ENCODE results near the gene ACSM3.

DNA sequence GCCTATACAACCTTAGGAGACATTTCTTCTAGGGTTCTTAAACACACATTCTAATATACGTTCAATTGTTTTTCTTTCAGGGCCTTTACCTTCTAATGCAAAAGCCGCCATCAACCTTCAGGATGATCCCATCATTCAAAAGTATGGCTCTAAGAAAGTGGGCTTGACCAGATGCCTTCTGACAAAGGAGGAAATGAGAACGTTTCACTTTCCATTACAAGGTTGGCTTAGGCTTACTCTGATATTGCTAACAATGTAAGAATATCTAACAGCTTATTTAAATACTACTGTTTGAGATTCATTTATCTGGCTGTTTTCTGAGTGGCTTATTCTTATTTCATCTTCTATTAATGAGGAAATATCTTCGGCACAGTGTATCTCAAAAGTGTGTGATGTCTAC, 57.9 kb downstream of the ACSM3 start:
- TF ChIP-seq FOS (IDR thresholded peaks at IDR 0.05; ENCODE audit: borderline replicate concordance, insufficient read depth, low read length): no peak
- TF ChIP-seq, protein P1, sequence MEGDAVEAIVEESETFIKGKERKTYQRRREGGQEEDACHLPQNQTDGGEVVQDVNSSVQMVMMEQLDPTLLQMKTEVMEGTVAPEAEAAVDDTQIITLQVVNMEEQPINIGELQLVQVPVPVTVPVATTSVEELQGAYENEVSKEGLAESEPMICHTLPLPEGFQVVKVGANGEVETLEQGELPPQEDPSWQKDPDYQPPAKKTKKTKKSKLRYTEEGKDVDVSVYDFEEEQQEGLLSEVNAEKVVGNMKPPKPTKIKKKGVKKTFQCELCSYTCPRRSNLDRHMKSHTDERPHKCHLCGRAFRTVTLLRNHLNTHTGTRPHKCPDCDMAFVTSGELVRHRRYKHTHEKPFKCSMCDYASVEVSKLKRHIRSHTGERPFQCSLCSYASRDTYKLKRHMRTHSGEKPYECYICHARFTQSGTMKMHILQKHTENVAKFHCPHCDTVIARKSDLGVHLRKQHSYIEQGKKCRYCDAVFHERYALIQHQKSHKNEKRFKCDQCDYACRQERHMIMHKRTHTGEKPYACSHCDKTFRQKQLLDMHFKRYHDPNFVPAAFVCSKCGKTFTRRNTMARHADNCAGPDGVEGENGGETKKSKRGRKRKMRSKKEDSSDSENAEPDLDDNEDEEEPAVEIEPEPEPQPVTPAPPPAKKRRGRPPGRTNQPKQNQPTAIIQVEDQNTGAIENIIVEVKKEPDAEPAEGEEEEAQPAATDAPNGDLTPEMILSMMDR (IDR thresholded peaks at IDR 0.05; ENCODE audit: extremely low read depth in 1 of 2, insufficient read depth in 1 of 2, low read depth in 1 of 2, low read length in 2 of 2): no peak

All from endothelial cell of umbilical vein (primary cell).